GM19328 (cell line): Measurements from ENCODE around the gene PPRC1.
A peak's percentile ranks its signal among the peaks of the same experiment; 100 is the strongest.

Experiments used
- ATAC-seq: cut with Tn5 transposase; IDR thresholded peaks from one replicate; pipeline ENCODE4 v1.9.1; 2021; ENCODE audit warnings: mild to moderate bottlenecking, moderate library complexity; ENCODE audit not compliant: unreplicated experiment

Gene PPRC1, protein sequence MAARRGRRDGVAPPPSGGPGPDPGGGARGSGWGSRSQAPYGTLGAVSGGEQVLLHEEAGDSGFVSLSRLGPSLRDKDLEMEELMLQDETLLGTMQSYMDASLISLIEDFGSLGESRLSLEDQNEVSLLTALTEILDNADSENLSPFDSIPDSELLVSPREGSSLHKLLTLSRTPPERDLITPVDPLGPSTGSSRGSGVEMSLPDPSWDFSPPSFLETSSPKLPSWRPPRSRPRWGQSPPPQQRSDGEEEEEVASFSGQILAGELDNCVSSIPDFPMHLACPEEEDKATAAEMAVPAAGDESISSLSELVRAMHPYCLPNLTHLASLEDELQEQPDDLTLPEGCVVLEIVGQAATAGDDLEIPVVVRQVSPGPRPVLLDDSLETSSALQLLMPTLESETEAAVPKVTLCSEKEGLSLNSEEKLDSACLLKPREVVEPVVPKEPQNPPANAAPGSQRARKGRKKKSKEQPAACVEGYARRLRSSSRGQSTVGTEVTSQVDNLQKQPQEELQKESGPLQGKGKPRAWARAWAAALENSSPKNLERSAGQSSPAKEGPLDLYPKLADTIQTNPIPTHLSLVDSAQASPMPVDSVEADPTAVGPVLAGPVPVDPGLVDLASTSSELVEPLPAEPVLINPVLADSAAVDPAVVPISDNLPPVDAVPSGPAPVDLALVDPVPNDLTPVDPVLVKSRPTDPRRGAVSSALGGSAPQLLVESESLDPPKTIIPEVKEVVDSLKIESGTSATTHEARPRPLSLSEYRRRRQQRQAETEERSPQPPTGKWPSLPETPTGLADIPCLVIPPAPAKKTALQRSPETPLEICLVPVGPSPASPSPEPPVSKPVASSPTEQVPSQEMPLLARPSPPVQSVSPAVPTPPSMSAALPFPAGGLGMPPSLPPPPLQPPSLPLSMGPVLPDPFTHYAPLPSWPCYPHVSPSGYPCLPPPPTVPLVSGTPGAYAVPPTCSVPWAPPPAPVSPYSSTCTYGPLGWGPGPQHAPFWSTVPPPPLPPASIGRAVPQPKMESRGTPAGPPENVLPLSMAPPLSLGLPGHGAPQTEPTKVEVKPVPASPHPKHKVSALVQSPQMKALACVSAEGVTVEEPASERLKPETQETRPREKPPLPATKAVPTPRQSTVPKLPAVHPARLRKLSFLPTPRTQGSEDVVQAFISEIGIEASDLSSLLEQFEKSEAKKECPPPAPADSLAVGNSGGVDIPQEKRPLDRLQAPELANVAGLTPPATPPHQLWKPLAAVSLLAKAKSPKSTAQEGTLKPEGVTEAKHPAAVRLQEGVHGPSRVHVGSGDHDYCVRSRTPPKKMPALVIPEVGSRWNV (N-terminal part only)

DNA sequence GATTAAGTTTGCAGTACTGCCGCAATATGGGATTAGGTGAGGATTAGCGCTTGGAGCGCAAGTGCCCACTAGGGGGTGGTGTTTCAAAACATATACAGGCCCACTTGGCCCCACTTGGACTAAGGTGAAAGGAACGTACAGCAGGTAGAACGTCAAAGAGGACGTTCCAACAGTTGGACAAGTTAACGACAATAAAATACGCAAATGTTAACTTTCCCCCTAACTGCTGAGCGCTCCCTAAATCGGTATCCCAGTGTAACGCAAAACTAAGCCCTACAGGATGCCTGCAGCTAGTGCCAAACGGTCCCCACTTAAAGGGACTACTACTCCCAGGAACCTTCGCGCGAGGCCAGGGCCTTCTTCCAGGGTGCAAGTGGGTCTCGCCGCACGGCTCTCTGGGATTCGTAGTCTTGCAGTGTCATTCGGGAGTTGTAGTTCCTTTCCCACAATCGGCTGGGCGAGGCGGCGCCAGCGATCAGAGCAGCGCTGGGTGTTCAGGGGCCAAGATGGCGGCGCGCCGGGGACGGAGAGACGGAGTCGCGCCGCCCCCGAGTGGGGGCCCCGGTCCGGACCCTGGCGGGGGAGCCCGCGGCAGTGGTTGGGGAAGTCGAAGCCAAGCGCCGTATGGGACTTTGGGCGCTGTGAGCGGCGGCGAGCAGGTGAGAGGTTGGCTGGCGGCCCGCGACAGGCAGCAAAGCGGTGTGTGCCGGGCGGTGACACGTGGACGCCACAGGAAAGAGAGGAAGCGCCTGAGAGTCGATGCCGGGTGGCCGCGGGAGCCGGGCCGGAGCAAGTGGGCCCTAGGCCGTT is at the start of gene PPRC1:
Gene PPRC1, plus strand, starts transcription at position 478 of the 810 bp plus-strand sequence. Its CDS starts 29 bp downstream, at position 507.
- ATAC-seq: peak; percentile 83

GRCh38 chr10:102083541-102083940 is 49.3 kb upstream of the PPRC1 start:
- ATAC-seq: no peak

GRCh38 chr10:102085336-102085735 is 47.5 kb upstream of the PPRC1 start:
- ATAC-seq: no peak

DNA sequence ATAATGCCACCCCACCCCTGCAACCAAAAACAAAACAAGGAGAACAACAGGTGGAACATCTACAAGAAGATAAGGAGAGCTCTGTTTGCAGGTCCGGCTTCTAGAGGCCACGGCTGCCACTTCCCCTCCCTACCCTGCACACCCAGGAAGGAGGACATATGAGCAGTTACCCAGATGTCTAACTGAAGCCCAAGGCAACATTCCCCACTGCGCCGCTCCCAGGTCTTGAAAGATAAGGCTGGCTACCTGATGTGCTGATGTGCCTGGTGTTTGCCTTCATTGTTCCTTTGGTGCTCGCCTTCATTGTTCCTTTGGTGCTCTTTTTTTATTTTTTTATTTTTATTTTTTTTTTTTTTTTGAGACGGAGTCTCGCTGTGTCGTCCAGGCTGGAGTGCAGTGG is 46.6 kb upstream of the PPRC1 start:
- no peak for ATAC-seq

DNA sequence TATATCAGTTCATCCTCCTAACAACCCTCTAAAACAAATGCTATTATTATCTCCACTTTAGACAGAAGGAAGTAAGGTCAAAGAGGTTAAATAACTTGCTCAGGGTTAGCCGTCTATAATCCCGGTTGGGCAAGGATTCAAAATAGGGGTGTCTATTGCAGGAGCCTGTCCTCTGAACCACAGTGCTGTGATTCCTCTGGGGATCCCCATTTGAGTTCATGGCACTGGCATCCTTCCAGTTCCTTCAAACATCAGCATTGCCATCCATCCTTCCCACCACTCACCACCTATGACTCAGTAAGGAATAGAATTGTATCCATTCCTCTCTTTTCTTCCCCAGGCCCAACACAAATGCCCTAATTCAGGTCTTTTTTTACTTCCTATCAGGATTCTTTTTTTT is 42.1 kb upstream of the PPRC1 start:
- no peak for ATAC-seq

DNA sequence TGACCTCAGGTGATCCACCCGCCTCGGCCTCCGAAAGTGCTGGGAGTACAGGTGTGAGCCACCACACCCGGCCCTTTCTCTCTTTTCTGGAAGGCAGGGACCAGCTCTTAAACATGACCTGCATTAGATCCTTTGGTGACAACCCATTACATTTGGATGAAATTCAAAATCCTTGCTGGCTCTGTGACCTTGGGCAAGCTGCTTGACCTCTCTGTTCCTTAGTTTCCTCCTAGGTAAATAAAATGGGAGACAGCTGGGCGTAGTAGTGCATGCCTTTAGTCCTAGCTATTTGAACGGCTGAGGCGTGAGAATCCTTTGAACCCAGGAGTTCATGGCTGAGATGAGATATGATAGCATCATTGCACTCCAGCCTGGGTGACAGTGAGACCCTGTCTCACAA is 36.4 kb upstream of the PPRC1 start:
- ATAC-seq: no peak

- ATAC-seq: no peak
Measured at GRCh38 chr10:102101152-102101551, 31.7 kb upstream of the PPRC1 start.

GRCh38 chr10:102102421-102102820 is 30.4 kb upstream of the PPRC1 start:
- ATAC-seq: no peak

GRCh38 chr10:102106998-102107397 is 25.8 kb upstream of the PPRC1 start:
- no peak for ATAC-seq

DNA sequence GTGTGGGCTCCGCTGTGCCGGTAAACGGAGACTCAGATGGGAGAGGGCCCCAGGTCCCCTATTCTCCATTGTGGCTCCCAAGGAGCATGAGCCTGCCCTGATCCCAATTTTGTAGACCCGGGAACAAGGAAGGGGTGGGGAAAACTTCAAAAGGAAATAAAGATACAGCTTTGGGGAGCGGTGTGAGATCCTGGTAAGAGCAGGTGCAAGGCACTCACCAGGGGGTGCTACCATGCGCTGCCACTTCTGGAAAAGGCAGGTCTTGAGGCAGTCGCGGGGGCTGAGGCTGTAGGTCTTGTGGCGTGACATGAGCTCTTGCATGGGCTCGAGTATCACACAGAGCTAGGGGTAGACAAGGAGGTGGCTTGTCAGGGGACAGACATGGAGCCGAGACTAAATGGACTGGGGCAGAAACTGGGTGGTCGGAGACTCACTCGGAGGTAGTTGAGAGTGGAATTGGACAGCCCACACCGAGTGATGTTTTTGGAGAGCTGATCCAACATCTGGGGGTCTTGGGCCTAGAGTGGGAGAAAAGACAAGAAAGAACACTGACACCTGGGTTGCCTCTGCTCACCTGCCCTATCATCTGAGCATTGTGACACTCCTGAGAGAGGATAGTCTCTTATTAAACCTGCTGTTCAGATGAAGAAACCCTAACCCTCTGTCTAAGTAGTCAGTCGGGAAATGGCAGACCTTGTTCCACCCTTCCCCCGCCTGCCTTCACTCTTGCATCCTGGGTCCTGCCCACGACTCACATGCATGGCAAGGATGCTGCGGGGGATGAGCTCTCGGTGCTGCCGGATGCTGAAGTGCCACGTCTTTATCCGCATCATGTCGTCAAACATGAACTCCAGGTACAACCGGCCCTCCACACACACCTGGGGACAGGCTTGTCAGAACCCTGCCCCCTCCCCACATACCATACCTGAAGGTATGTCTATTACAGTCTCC is 23.4 kb upstream of the PPRC1 start:
- ATAC-seq: no peak

GRCh38 chr10:102111276-102111675 is 21.6 kb upstream of the PPRC1 start:
- no peak for ATAC-seq

DNA sequence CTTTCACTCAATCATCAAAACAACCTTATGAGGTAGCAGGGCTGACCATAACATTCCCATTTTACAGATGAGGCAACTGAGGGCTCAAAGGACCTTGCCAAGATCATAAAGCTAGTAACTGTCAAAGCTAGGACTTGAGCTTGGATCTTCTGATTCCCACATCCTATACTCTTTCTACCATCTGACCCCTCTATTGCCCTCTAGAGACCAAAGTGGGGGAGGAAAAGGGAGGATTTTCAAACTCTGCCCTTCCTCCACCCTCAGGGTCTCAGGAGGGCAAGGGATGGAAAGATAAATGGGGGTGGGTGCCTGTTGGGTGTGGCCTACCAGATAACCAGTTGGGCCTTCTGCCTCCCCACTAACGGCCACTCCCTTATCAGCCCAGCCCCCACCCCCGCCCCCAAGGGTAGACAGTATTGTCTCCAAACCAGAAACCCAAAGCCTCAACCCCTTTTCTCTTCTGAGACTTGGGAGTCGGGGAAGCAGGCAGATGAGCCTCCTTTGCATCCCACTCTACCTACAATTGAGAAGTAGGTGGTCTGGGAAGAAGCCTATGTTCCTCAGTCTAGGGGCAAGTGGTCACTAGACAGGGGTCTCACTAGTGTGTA is 20.5 kb upstream of the PPRC1 start:
- ATAC-seq: no peak

GRCh38 chr10:102113261-102113955 is 19.4 kb upstream of the PPRC1 start:
- ATAC-seq: no peak

- ATAC-seq: peak; percentile 23
Measured at GRCh38 chr10:102113956-102114857, 18.6 kb upstream of the PPRC1 start.

DNA sequence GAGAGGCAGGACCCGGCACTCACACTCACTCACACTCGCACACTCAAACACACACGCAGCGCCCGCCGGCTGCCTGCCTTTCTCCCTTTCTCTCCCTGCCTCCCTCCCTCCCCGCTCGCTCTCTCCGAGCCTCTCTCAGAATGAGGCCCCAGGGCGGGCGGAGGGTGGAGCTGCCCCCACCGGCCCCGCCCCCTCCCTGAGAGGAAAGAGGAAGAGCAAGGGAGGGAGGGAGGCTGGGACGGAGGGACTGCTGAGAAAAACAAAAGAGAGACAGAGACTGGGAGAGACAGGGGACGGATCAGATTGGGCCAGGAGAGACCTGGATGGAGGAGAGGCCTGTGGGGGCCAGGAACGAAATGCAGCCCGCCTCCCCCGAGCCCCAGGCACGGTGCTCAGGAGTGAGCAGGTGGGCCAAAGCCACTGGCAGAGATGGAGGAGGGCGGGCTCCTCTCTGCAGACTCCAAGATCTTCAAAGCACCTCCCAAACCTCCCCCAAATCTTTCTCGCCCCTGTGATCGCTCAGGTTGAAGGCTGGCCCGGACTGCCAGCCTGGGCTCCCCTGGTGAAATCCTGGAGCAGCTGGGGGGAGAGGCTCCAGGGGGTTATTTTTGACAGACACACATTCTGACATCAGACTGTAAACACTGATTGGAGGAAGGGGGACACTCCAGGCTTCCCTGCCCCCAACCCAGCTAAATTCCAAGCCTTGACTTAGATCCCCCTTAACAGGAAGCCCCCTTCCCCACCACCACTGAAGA is 17.8 kb upstream of the PPRC1 start:
- peak; percentile 72 for ATAC-seq

- no peak for ATAC-seq
Measured at GRCh38 chr10:102115775-102116174, 17.1 kb upstream of the PPRC1 start.
